ENCODE data around the gene IFITM5.

DNA sequence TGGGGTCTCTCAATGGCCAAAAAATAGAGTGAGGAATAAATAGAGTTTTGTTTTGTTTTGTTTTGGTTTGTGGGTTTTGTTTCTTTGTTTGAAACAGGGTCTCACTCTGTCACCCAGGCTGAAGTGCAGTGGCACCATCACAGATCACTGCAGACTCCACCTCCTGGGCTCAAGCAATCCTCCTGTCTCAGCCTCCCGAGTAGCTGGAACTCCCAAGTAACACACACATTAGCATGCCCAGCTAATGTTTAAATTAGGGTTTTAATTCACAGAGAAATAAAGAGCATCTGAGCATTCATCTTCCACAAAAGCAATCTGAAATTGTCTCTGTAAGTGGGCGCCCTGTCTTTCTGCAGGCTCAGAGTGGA lies 30.5 kb upstream of the IFITM5 start:
- TF ChIP-seq CEBPB (tag; IDR thresholded peaks at IDR 0.05) (no peak), ZNF174 (CRISPR knock-in tag; IDR thresholded peaks at IDR 0.05) (peak; percentile 37; the same call in 1 of the 2 replicates)

Data from K562 (cell line).